ENCODE measurements around the gene USP36.

- no peak for TF ChIP-seq CTCF (IDR thresholded peaks at IDR 0.05; ENCODE audit: low read depth, low read length, missing input control)
- no peak for TF ChIP-seq TAF1 (conservative IDR thresholded peaks at IDR 0.05)
- no peak for TF ChIP-seq SP1 (IDR thresholded peaks at IDR 0.05)
- no peak for TF ChIP-seq REST (IDR thresholded peaks at IDR 0.05)
- TF ChIP-seq JUND (IDR thresholded peaks at IDR 0.05): no peak
- TF ChIP-seq RAD21 (IDR thresholded peaks at IDR 0.05): no peak
- TF ChIP-seq MAX (IDR thresholded peaks at IDR 0.05): no peak
- no peak for TF ChIP-seq FOXA1 (IDR thresholded peaks at IDR 0.05)
- TF ChIP-seq EGR1 (IDR thresholded peaks at IDR 0.05; ENCODE audit: low read depth in 2 of 2): no peak
- TF ChIP-seq ATF3 (IDR thresholded peaks at IDR 0.05): no peak
- TF ChIP-seq GABPA (IDR thresholded peaks at IDR 0.05 in 1 of 2, conservative IDR thresholded peaks at IDR 0.05 in 1 of 2): no peak
These were observed 55.0 kb downstream of the USP36 start for GRCh38 chr17:78785663-78786057.
